IMR-90 (cell line): ENCODE measurements around the gene DDT. TPM values are rescaled to one million over a fixed set of nuclear protein-coding genes. Genes with fewer than 3 reads are reported as not detected.
A peak's percentile ranks its signal among the peaks of the same experiment; 100 is the strongest.
"Not testable (repeated sequence)": the region's sequence is repeated elsewhere in the genome, so short reads cannot be mapped to it uniquely, and the experiment has no call there.

Experiments used
- ATAC-seq: fragments of 200-7000 bp; cut with Tn5 transposase; 2 replicates; pipeline ENCODE4 v1.9.1; 2020; ENCODE audit warnings: low read depth, mild to moderate bottlenecking, moderate library complexity
- Bru-seq: library from RNA; stranded (reverse); fragments of 400-500 nt; gene quantifications from one replicate; lab custom pipeline; 2021; lab: Mats Ljungman, UMichigan
- BruChase-seq, 2 experiments: library from RNA; stranded (reverse); fragments of 400-500 nt; gene quantifications; one replicate each; lab custom pipeline; 2021; lab: Mats Ljungman, UMichigan
- BruUV-seq: library from RNA; stranded (reverse); fragments of 400-500 nt; replicated peaks from 2 replicates; lab custom pipeline; 2021; lab: Mats Ljungman, UMichigan
- CTCF ChIA-PET: fragments of 300-600 bp; formaldehyde crosslinking; extraction: SDS; loops from one replicate; lab custom pipeline; 2021; ENCODE audit warnings: antibody characterized with exemption; lab: Yijun Ruan, JAX
- POLR2A ChIA-PET: fragments of 300-600 bp; sonication (Branson Sonifier 250); formaldehyde crosslinking; loops from one replicate; lab custom pipeline; 2022; ENCODE audit warnings: antibody characterized with exemption; ENCODE audit not compliant: unreplicated experiment; lab: Charles Lee
- DNase-seq: peaks from one replicate; pipeline ENCODE4 v3.0.0; 2013
- H2AFZ ChIP-seq: replicated peaks from 2 replicates; pipeline ENCODE3; 2013; ENCODE audit warnings: low read length, mild to moderate bottlenecking; ENCODE audit not compliant: poor library complexity
- H2AK5ac ChIP-seq: 2 replicates; pipeline ENCODE4 v1.6.1; 2013; ENCODE audit warnings: low read depth, low read length, inconsistent platforms
- H2AK9ac ChIP-seq: replicated peaks from 2 replicates; pipeline ENCODE3; 2013; ENCODE audit warnings: mild to moderate bottlenecking, low read depth, low read length, moderate library complexity; ENCODE audit not compliant: poor library complexity
- H2BK120ac ChIP-seq: 2 replicates; pipeline ENCODE4 v1.6.1; 2013; ENCODE audit warnings: low read depth, low read length, inconsistent platforms
- H2BK15ac ChIP-seq: 3 replicates; pipeline ENCODE4 v1.6.1; 2013; ENCODE audit warnings: low read depth, low read length, inconsistent platforms
- H2BK20ac ChIP-seq: 2 replicates; pipeline ENCODE4 v1.6.1; 2013; ENCODE audit warnings: low read depth, mild to moderate bottlenecking, inconsistent platforms, low read length, moderate library complexity
- H2BK5ac ChIP-seq: 2 replicates; pipeline ENCODE4 v1.6.1; 2013; ENCODE audit warnings: mild to moderate bottlenecking, low read depth, low read length, inconsistent platforms; ENCODE audit not compliant: poor library complexity, severe bottlenecking
- H3K14ac ChIP-seq: replicated peaks from 2 replicates; pipeline ENCODE4 v1.6.1; 2013; ENCODE audit warnings: low read depth, low read length, inconsistent platforms
- H3K18ac ChIP-seq: 2 replicates; pipeline ENCODE4 v1.6.1; 2013; ENCODE audit warnings: low read depth, low read length, control low read depth
- H3K23ac ChIP-seq: 2 replicates; pipeline ENCODE4 v1.6.1; 2013; ENCODE audit warnings: low read depth, low read length, inconsistent platforms
- H3K27ac ChIP-seq: 2 replicates; pipeline ENCODE4 v1.5.1; 2013; ENCODE audit warnings: mild to moderate bottlenecking, control low read depth, low read length; ENCODE audit not compliant: insufficient read depth
- H3K27me3 ChIP-seq: 2 replicates; pipeline ENCODE4 v1.6.1; 2013; ENCODE audit warnings: low read length; ENCODE audit not compliant: control insufficient read depth, insufficient read depth
- H3K36me3 ChIP-seq: 2 replicates; pipeline ENCODE4 v1.6.1; 2013; ENCODE audit warnings: low read length, mixed read lengths; ENCODE audit not compliant: control insufficient read depth, insufficient read depth
- H3K4ac ChIP-seq: 2 replicates; pipeline ENCODE4 v1.6.1; 2013; ENCODE audit warnings: low read depth, low read length, inconsistent platforms
- H3K4me1 ChIP-seq: 2 replicates; pipeline ENCODE4 v1.6.1; 2013; ENCODE audit warnings: low read length, mixed read lengths; ENCODE audit not compliant: control insufficient read depth, insufficient read depth
- H3K4me2 ChIP-seq: 2 replicates; pipeline ENCODE4 v1.6.1; 2013; ENCODE audit warnings: low read depth, mild to moderate bottlenecking, control low read depth, low read length, moderate library complexity
- H3K4me3 ChIP-seq: 2 replicates; pipeline ENCODE4 v1.5.1; 2013; ENCODE audit warnings: low read depth, mild to moderate bottlenecking, control low read depth, low read length, moderate library complexity; ENCODE audit not compliant: insufficient read depth
- H3K56ac ChIP-seq: 2 replicates; pipeline ENCODE4 v1.6.1; 2013; ENCODE audit warnings: low read length, inconsistent platforms; ENCODE audit not compliant: insufficient read depth; ENCODE audit errors: extremely low read depth
- H3K79me1 ChIP-seq, 2 experiments: 2 replicates each; pipeline ENCODE4 v1.6.1; 2013; ENCODE audit warnings: low read length in 2 of 2, inconsistent platforms in 1 of 2, low read depth in 1 of 2
- H3K9ac ChIP-seq: 2 replicates; pipeline ENCODE4 v1.6.1; 2013; ENCODE audit warnings: low read depth, low read length, control low read depth
- H3K9me1 ChIP-seq: 2 replicates; pipeline ENCODE4 v1.6.1; 2013; ENCODE audit warnings: low read length, inconsistent platforms; ENCODE audit not compliant: insufficient read depth
- H3K9me3 ChIP-seq: 2 replicates; pipeline ENCODE4 v1.6.1; 2013; ENCODE audit warnings: low read length; ENCODE audit not compliant: control insufficient read depth, insufficient read depth
- H4K20me1 ChIP-seq: 2 replicates; pipeline ENCODE4 v1.6.1; 2013; ENCODE audit warnings: low read length, inconsistent platforms; ENCODE audit not compliant: insufficient read depth
- H4K5ac ChIP-seq: 2 replicates; pipeline ENCODE4 v1.6.1; 2013; ENCODE audit warnings: mild to moderate bottlenecking, low read depth, low read length, control low read depth
- H4K8ac ChIP-seq, 2 experiments: 2 replicates each; pipeline ENCODE4 v1.6.1; 2013; ENCODE audit warnings: low read depth in 2 of 2, low read length in 2 of 2, control low read depth in 1 of 2, inconsistent platforms in 1 of 2
- H4K91ac ChIP-seq: 2 replicates; pipeline ENCODE4 v1.6.1; 2013; ENCODE audit warnings: low read depth, low read length, inconsistent platforms; ENCODE audit not compliant: insufficient read depth
- WGBS, 2 experiments: methylation state at CpG; one replicate each; pipeline versions ENCODE4 v1.1.5 to v1.1.7; 2013; ENCODE audit warnings: missing lambda C conversion rate in 2 of 2; ENCODE audit not compliant: insufficient read length in 1 of 2; ENCODE audit errors: extremely low coverage in 2 of 2; 5-methylcytosine and 5-hydroxymethylcytosine counted together
- dilution Hi-C: fragments of 300-500 bp; cut with HindIII; formaldehyde crosslinking; loops from one replicate; pipeline ENCODE4 v1.14.3; 2018; ENCODE audit warnings: low sequenced_read_pairs; ENCODE audit not compliant: unreplicated experiment
- in situ Hi-C: fragments of 300-500 bp; cut with MboI; formaldehyde crosslinking; loops from 3 replicates; pipeline ENCODE4 v1.14.3; 2019; ENCODE audit warnings: low sequenced_read_pairs, inconsistent platforms, mixed read lengths
- intact Hi-C: fragments of 100-400 bp; cut with micrococcal nuclease; formaldehyde crosslinking; loops from 2 replicates; pipeline ENCODE4 v1.10.0; 2022
- long read RNA-seq: library from polyadenylated mRNA; unstranded; transcript quantifications from one replicate; pipeline ENCODE4 v2.0.0, GENCODE V29; 2021; ENCODE audit not compliant: unreplicated experiment
- polyA plus RNA-seq, 3 experiments: library from polyadenylated mRNA; depleted of rRNA; stranded (reverse); fragments of >200 nt; gene quantifications; 2 replicates each; pipeline ENCODE4 v1.2.3, GENCODE V29; 2012; ENCODE audit warnings: low replicate concordance in 1 of 3
- total RNA-seq: library from RNA; depleted of rRNA; stranded (reverse); fragments of >200 nt; gene quantifications from 2 replicates; pipeline ENCODE4 v1.2.3, GENCODE V29; 2012; rRNA removed

Gene DDT
- total RNA-seq (54.8 and 58.9 TPM in 2 replicates), polyA plus RNA-seq (2012; rRNA removed) (151 and 221 TPM in 2 replicates), Bru-seq, nascent RNA (percentile 23 among the genes with signal in this experiment), BruChase-seq, experiment 1, labeled RNA remaining after a 6-hour chase (percentile 38 among the genes with signal in this experiment), BruChase-seq, experiment 2, labeled RNA remaining after a 2-hour chase (percentile 31 among the genes with signal in this experiment)
- polyA plus RNA-seq (2012; cell fraction: cytosol; rRNA removed), result 150 and 244 TPM in 2 replicates
- 63.2 and 108 TPM in 2 replicates for polyA plus RNA-seq (2012; cell fraction: nucleus; rRNA removed; ENCODE audit: low replicate concordance)
- long read RNA-seq, transcript DDT-202 (3 exons, 713 nt), result major isoform, 24 of 193 reads
- long read RNA-seq, partial matches to known transcripts, result 167 of 193 reads
- long read RNA-seq, other reads (novel, unspliced or antisense), result 0 of 193 reads

DNA sequence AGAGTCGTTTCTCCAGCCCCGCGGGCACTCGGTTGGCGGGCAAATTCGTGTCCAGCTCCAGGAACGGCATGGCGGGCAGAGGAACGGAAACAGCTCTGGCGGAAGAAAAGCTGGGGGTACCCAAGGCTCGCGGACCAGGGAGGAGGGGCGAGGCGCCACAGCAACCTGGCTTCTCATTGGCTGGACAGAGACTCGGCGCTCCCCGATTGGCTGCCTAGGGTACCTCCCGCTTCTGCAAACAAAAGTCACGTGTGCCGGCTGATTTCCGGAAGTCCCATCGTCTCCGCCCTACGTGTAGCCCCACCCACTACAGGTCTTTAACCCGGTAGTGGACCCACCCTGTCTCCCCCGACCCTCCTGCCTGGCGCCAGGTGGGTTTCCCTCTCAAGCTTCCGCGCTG is at the start of gene DDT:
TSS of gene DDT (minus strand) at position 97 of the 400 bp plus-strand sequence. CDS start at position 70, 27 bp downstream.
- Histone ChIP-seq H3K79me1 (peaks cover 9 to 18% of the 10 kb centered on the region in 2 experiments), H3K36me3 (peaks cover 17% of the 10 kb centered on the region)
- CTCF ChIA-PET, H3K9me3 ChIP-seq, H4K91ac ChIP-seq, H3K9ac ChIP-seq, H3K27me3 ChIP-seq, DNase-seq, dilution Hi-C loops, H2AK9ac ChIP-seq, H3K14ac ChIP-seq, H2BK5ac ChIP-seq, H4K20me1 ChIP-seq, H2BK15ac ChIP-seq, H3K27ac ChIP-seq, in situ Hi-C loops, H4K5ac ChIP-seq, H3K4ac ChIP-seq, H4K8ac ChIP-seq, H2BK20ac ChIP-seq, POLR2A ChIA-PET, H3K4me1 ChIP-seq, intact Hi-C loops, BruUV-seq, H3K18ac ChIP-seq, H2BK120ac ChIP-seq, H2AK5ac ChIP-seq, H3K9me1 ChIP-seq, H3K56ac ChIP-seq, H3K23ac ChIP-seq, H2AFZ ChIP-seq, H3K4me3 ChIP-seq, H3K4me2 ChIP-seq: not testable (repeated sequence)
- peak; percentile 95 for ATAC-seq
- whole genome bisulfite sequencing, 2 experiments, result no CpG with 5 or more reads among the region's 29 CpGs
